GM10266 (cell line): ENCODE measurements around the gene NCOA3.

Experiments
- DNase-seq: peaks from one replicate; pipeline ENCODE4 v3.0.0; 2012; ENCODE audit errors: extremely low spot score
- CTCF ChIP-seq: IDR thresholded peaks from 2 replicates; pipeline ENCODE4 v1.5.1; 2012; ENCODE audit warnings: mild to moderate bottlenecking, low read depth; ENCODE audit not compliant: control insufficient read depth, insufficient read depth; ENCODE audit errors: missing control alignments

NCOA3 gene

GRCh38 chr20:47631078-47631477, 129.4 kb downstream of the NCOA3 start:
- DNase-seq: no peak
- no peak for TF ChIP-seq CTCF

GRCh38 chr20:47635256-47635655, 133.6 kb downstream of the NCOA3 start:
- DNase-seq: no peak
- no peak for TF ChIP-seq CTCF

GRCh38 chr20:47638851-47639250, 137.2 kb downstream of the NCOA3 start:
- DNase-seq: no peak
- no peak for TF ChIP-seq CTCF

- no peak for TF ChIP-seq CTCF
Measured at GRCh38 chr20:47642118-47642517, 140.4 kb downstream of the NCOA3 start.

GRCh38 chr20:47642624-47643023, 140.9 kb downstream of the NCOA3 start:
- TF ChIP-seq CTCF: no peak
- DNase-seq: no peak

More at GRCh38 chr20:47642118-47642517, 140.4 kb downstream of the NCOA3 start:
- DNase-seq: no peak

GRCh38 chr20:47645632-47646031, 143.9 kb downstream of the NCOA3 start:
- no peak for DNase-seq
- TF ChIP-seq CTCF: no peak

GRCh38 chr20:47647994-47648393, 146.3 kb downstream of the NCOA3 start:
- no peak for DNase-seq
- TF ChIP-seq CTCF: no peak
